MM.1S (cell line): ENCODE measurements around the gene ADGRL3.

Experiments used
- DNase-seq: peaks from one replicate; pipeline ENCODE4 v3.0.0-alpha.2; 2015
- H2AFZ ChIP-seq: fragments of 300-600 bp; sonication (generic); 2 replicates; pipeline ENCODE4 v1.6.0; 2016; ENCODE audit warnings: antibody characterized with exemption, low read length
- H3F3A ChIP-seq: fragments of 300-600 bp; sonication (generic); 2 replicates; pipeline ENCODE4 v1.6.1; 2016; ENCODE audit warnings: mild to moderate bottlenecking, antibody characterized with exemption, low read length, moderate library complexity, mixed read lengths; ENCODE audit not compliant: insufficient read depth
- H3K27ac ChIP-seq: fragments of 300-600 bp; sonication (generic); 2 replicates; pipeline ENCODE4 v1.5.1; 2016; ENCODE audit warnings: mild to moderate bottlenecking, low read length
- H3K27me3 ChIP-seq: fragments of 300-600 bp; sonication (generic); replicated peaks from 2 replicates; pipeline ENCODE4 v1.6.0; 2016; ENCODE audit warnings: low read length; ENCODE audit not compliant: insufficient read depth
- H3K36me3 ChIP-seq: fragments of 300-600 bp; sonication (generic); replicated peaks from 2 replicates; pipeline ENCODE4 v1.6.1; 2016; ENCODE audit warnings: mild to moderate bottlenecking, low read length, mixed read lengths; ENCODE audit not compliant: insufficient read depth
- H3K4me1 ChIP-seq: fragments of 300-600 bp; sonication (generic); 2 replicates; pipeline ENCODE4 v1.6.1; 2016; ENCODE audit warnings: low read length, mixed read lengths
- H3K4me2 ChIP-seq: fragments of 300-600 bp; sonication (generic); 2 replicates; pipeline ENCODE4 v1.6.0; 2016; ENCODE audit warnings: low read depth, low read length
- H3K4me3 ChIP-seq: fragments of 300-600 bp; sonication (generic); 2 replicates; pipeline ENCODE4 v1.5.1; 2016; ENCODE audit warnings: low read length, mixed read lengths
- H3K79me2 ChIP-seq: fragments of 300-600 bp; sonication (generic); 2 replicates; pipeline ENCODE4 v1.6.1; 2016; ENCODE audit warnings: mixed run types, low read length, mixed read lengths
- H3K9ac ChIP-seq: fragments of 300-600 bp; sonication (generic); 2 replicates; pipeline ENCODE4 v1.6.1; 2016; ENCODE audit warnings: low read length, mixed read lengths
- H3K9me2 ChIP-seq: fragments of 300-600 bp; sonication (generic); replicated peaks from 2 replicates; pipeline ENCODE4 v1.6.1; 2016; ENCODE audit warnings: mild to moderate bottlenecking, low read length, mixed read lengths; ENCODE audit not compliant: insufficient read depth
- H3K9me3 ChIP-seq: fragments of 300-600 bp; sonication (generic); replicated peaks from 2 replicates; pipeline ENCODE4 v1.6.1; 2016; ENCODE audit warnings: mild to moderate bottlenecking, low read length, mixed read lengths; ENCODE audit not compliant: insufficient read depth
- H4K20me1 ChIP-seq: fragments of 300-600 bp; sonication (generic); 2 replicates; pipeline ENCODE4 v1.6.1; 2016; ENCODE audit warnings: mild to moderate bottlenecking, low read length, moderate library complexity, mixed read lengths; ENCODE audit not compliant: insufficient read depth
- EZH2 ChIP-seq: fragments of 300-600 bp; sonication (generic); optimal IDR thresholded peaks from 2 replicates; pipeline ENCODE3; 2017; ENCODE audit warnings: low read depth, mild to moderate bottlenecking, antibody characterized with exemption, low read length, mixed read lengths
- EZH2phosphoT487 ChIP-seq: fragments of 300-600 bp; sonication (generic); IDR thresholded peaks from 2 replicates; pipeline ENCODE4 v1.6.1; 2018; ENCODE audit warnings: antibody characterized with exemption, low read length
- TF ChIP-seq, protein P1 (sequence below): fragments of 300-600 bp; sonication (generic); IDR thresholded peaks from 2 replicates; pipeline ENCODE4 v1.5.1; 2016; ENCODE audit warnings: antibody characterized with exemption, low read length, mixed read lengths

ADGRL3 gene

DNA sequence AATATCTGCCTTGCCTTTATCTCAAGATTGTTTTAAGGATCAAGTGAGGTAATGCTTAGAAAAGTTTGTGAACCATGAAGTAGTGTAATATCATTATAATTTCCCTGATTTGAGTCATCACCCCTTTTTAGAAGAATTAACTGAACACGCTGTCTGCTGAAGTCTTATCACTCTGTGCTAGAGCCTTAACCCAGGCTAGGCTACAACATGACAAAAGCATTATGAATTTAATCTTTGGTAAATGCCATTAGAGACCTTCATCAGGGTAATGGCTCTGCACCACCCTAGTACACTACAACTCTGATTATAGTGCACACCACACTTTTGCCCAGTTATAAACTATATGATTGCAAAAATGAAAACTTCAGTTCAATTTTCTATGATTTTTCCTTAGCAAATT is 118.3 kb downstream of the ADGRL3 start:
- DNase-seq = no peak
- H3K9me3 ChIP-seq = no peaks in the 10 kb centered on the region
- H3K4me2 ChIP-seq = no peak overlapping the region
- H3K9me2 ChIP-seq = no peaks in the 10 kb centered on the region
- H3K4me1 ChIP-seq = no peaks in the 10 kb centered on the region
- H3K4me3 ChIP-seq = no peak overlapping the region
- H4K20me1 ChIP-seq = no peaks in the 10 kb centered on the region
- no peak overlapping the region for H3K9ac ChIP-seq
- H3K27me3 ChIP-seq = no peaks in the 10 kb centered on the region
- H2AFZ ChIP-seq = no peak overlapping the region
- no peaks in the 10 kb centered on the region for H3K79me2 ChIP-seq
- no peaks in the 10 kb centered on the region for H3F3A ChIP-seq
- H3K27ac ChIP-seq = no peak overlapping the region
- no peaks in the 10 kb centered on the region for H3K36me3 ChIP-seq
- TF ChIP-seq EZH2 (no peak), EZH2phosphoT487 (no peak)
- TF ChIP-seq, protein P1, sequence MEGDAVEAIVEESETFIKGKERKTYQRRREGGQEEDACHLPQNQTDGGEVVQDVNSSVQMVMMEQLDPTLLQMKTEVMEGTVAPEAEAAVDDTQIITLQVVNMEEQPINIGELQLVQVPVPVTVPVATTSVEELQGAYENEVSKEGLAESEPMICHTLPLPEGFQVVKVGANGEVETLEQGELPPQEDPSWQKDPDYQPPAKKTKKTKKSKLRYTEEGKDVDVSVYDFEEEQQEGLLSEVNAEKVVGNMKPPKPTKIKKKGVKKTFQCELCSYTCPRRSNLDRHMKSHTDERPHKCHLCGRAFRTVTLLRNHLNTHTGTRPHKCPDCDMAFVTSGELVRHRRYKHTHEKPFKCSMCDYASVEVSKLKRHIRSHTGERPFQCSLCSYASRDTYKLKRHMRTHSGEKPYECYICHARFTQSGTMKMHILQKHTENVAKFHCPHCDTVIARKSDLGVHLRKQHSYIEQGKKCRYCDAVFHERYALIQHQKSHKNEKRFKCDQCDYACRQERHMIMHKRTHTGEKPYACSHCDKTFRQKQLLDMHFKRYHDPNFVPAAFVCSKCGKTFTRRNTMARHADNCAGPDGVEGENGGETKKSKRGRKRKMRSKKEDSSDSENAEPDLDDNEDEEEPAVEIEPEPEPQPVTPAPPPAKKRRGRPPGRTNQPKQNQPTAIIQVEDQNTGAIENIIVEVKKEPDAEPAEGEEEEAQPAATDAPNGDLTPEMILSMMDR = no peak

DNA sequence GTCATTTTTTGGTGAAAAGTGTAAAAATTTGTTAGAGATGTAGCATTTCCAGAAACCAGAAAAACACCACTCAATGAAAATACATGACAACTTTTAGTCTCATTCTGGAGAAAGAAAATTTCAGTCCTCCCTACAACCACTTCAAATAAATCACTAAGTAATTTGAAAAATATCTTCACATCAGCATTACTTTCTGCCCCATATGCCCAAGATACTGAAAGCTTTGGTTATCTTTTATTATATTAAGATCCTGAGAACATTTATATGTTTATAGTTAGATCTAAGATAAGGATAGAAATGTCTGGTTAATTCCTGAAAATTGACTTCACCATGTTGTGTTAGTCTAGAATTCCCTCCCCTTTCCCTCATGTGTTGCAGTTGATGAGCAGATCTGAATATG is 119.0 kb downstream of the ADGRL3 start:
- Histone ChIP-seq H4K20me1 (no peaks in the 10 kb centered on the region), H3K4me2 (no peak overlapping the region), H3F3A (no peaks in the 10 kb centered on the region), H3K27me3 (no peaks in the 10 kb centered on the region), H3K9me2 (no peaks in the 10 kb centered on the region), H2AFZ (no peak overlapping the region), H3K4me1 (no peaks in the 10 kb centered on the region), H3K9me3 (no peaks in the 10 kb centered on the region), H3K9ac (no peak overlapping the region), H3K36me3 (no peaks in the 10 kb centered on the region), H3K4me3 (no peak overlapping the region), H3K27ac (no peak overlapping the region), H3K79me2 (no peaks in the 10 kb centered on the region)
- TF ChIP-seq EZH2phosphoT487 (no peak), EZH2 (no peak)
- TF ChIP-seq, protein P1 = no peak
- DNase-seq = no peak

DNA sequence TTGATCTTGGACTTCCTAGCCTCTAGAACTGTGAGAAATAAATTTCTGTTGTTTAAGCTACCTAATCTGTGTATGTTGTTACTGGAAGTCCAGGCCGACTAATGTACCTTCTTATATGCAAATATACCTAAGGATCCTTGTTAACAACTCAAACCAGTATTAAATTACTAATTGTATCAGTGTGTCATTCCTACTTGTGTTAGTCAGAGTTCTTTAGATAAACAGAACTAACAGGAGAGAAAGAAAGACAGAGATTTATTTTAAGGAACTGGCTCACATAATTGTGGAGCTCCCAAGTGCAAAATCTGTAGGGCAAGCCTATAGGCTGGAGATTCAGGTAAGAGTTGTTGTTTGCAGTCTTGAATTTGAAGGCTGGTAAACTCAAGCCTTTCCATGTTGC is 120.0 kb downstream of the ADGRL3 start:
- Histone ChIP-seq H3K79me2 (no peaks in the 10 kb centered on the region), H3K36me3 (no peaks in the 10 kb centered on the region), H3K4me1 (no peaks in the 10 kb centered on the region), H2AFZ (no peak overlapping the region), H3K9ac (no peak overlapping the region), H3K9me3 (no peaks in the 10 kb centered on the region), H3K4me3 (no peak overlapping the region), H3K27me3 (no peaks in the 10 kb centered on the region), H3K4me2 (no peak overlapping the region), H3K27ac (no peak overlapping the region), H4K20me1 (no peaks in the 10 kb centered on the region), H3F3A (no peaks in the 10 kb centered on the region), H3K9me2 (no peaks in the 10 kb centered on the region)
- no peak for DNase-seq
- TF ChIP-seq, protein P1 = no peak
- TF ChIP-seq EZH2 = no peak
- no peak for TF ChIP-seq EZH2phosphoT487
